Keratinocyte (primary cell): ENCODE data around the gene PGLYRP3. TPM values are rescaled to one million over a fixed set of nuclear protein-coding genes. Genes with fewer than 3 reads are reported as not detected.

Source experiments
- DNase-seq: peaks from one replicate; pipeline ENCODE4 v3.0.0-alpha.2; 2011; ENCODE audit warnings: low read depth, missing footprints, low spot score
- FAIRE-seq: peaks from 2 replicates; lab custom pipeline; 2011; peaks lifted over from hg19 to GRCh38; lab: Jason Lieb, UNC
- H2AFZ ChIP-seq: 2 replicates; pipeline ENCODE4 v1.6.0; 2012; ENCODE audit warnings: low read length, control low read depth, inconsistent platforms; ENCODE audit not compliant: control insufficient read depth
- H3K27ac ChIP-seq: 2 replicates; pipeline ENCODE4 v1.5.1; 2011; ENCODE audit warnings: low read length; ENCODE audit not compliant: control insufficient read depth, insufficient read depth
- H3K27me3 ChIP-seq: 3 replicates; pipeline ENCODE4 v1.6.0; 2011; ENCODE audit warnings: low read length; ENCODE audit not compliant: control insufficient read depth, insufficient read depth; ENCODE audit errors: extremely low read depth
- H3K36me3 ChIP-seq, 2 experiments: 2 replicates in 1 of 2; 3 replicates in 1 of 2; pipeline ENCODE4 v1.5.1; 2011; ENCODE audit warnings: low read length in 2 of 2, mild to moderate bottlenecking in 1 of 2; ENCODE audit not compliant: control insufficient read depth in 2 of 2, insufficient read depth in 2 of 2; ENCODE audit errors: extremely low read depth in 1 of 2
- H3K4me1 ChIP-seq: 3 replicates; pipeline ENCODE4 v1.5.1; 2011; ENCODE audit warnings: low read length; ENCODE audit not compliant: control insufficient read depth, insufficient read depth; ENCODE audit errors: extremely low read depth
- H3K4me2 ChIP-seq: 3 replicates; pipeline ENCODE4 v1.6.0; 2011; ENCODE audit warnings: low read depth, low read length; ENCODE audit not compliant: control insufficient read depth, insufficient read depth; ENCODE audit errors: extremely low read depth
- H3K4me3 ChIP-seq, 3 experiments: fragments of 200-600 bp in 1 of 3; sonication (generic) in 1 of 3; 2 replicates in 2 of 3; 3 replicates in 1 of 3; pipeline ENCODE4 v1.5.1; 2011 to 2016; ENCODE audit warnings: low read length in 3 of 3, mild to moderate bottlenecking in 3 of 3, control low read depth in 2 of 3, inconsistent platforms in 1 of 3, low read depth in 1 of 3, mixed read lengths in 1 of 3, mixed run types in 1 of 3, moderate library complexity in 1 of 3; ENCODE audit not compliant: control insufficient read depth in 2 of 3, insufficient read depth in 2 of 3; ENCODE audit errors: extremely low read depth in 1 of 3
- H3K79me2 ChIP-seq: 2 replicates; pipeline ENCODE4 v1.6.0; 2012; ENCODE audit warnings: low read length; ENCODE audit not compliant: control insufficient read depth, insufficient read depth
- H3K9ac ChIP-seq: 3 replicates; pipeline ENCODE4 v1.6.0; 2011; ENCODE audit warnings: low read length; ENCODE audit not compliant: control insufficient read depth, insufficient read depth; ENCODE audit errors: extremely low read depth
- H3K9me1 ChIP-seq: 3 replicates; pipeline ENCODE4 v1.6.0; 2011; ENCODE audit warnings: low read length; ENCODE audit not compliant: control insufficient read depth, insufficient read depth; ENCODE audit errors: extremely low read depth
- H3K9me3 ChIP-seq: 2 replicates; pipeline ENCODE4 v1.5.1; 2012; ENCODE audit warnings: low read depth, low read length; ENCODE audit not compliant: control insufficient read depth
- H4K20me1 ChIP-seq: 3 replicates; pipeline ENCODE4 v1.6.0; 2011; ENCODE audit warnings: low read length; ENCODE audit not compliant: control insufficient read depth, insufficient read depth; ENCODE audit errors: extremely low read depth
- EZH2 ChIP-seq: IDR thresholded peaks from one replicate; pipeline ENCODE4 v1.6.1; 2012; ENCODE audit warnings: inconsistent platforms, mild to moderate bottlenecking, low read length, moderate library complexity
- dilution Hi-C: fragments of 300-500 bp; cut with MboI; formaldehyde crosslinking; loops from one replicate; pipeline ENCODE4 v1.7.0; 2020; ENCODE audit warnings: low sequenced_read_pairs; ENCODE audit not compliant: extremely low pct_ligation_motif_present
- polyA plus RNA-seq, 5 experiments: library from polyadenylated mRNA; depleted of rRNA in 3 of 5; stranded (reverse) in 3 of 5; stranded (forward) in 1 of 5; unstranded in 1 of 5; fragments of >200 nt; gene quantifications; 1 replicate in 1 of 5; 2 replicates in 3 of 5; 3 replicates in 1 of 5; pipeline versions ENCODE4 v1.2.1 to v1.2.3, GENCODE V29; 2011 to 2012; ENCODE audit warnings: missing spikeins in 2 of 5, low read depth in 1 of 5, low replicate concordance in 1 of 5
- TF ChIP-seq, protein P1 (sequence below), 3 experiments: IDR thresholded peaks in 1 of 3; conservative IDR thresholded peaks in 1 of 3; optimal IDR thresholded peaks in 1 of 3; 2 replicates in 2 of 3; 3 replicates in 1 of 3; pipeline versions ENCODE3 to v1.5.1; 2011; ENCODE audit warnings: low read length in 3 of 3, mild to moderate bottlenecking in 3 of 3, moderate library complexity in 2 of 3, control low read depth in 1 of 3, inconsistent platforms in 1 of 3; ENCODE audit not compliant: insufficient read depth in 2 of 3; ENCODE audit errors: extremely low read depth in 1 of 3

PGLYRP3 gene
- polyA plus RNA-seq, 1 donor (not counting 4 experiments of a cell fraction or from before 2014, with no cell fraction given) = 0.93 TPM

DNA sequence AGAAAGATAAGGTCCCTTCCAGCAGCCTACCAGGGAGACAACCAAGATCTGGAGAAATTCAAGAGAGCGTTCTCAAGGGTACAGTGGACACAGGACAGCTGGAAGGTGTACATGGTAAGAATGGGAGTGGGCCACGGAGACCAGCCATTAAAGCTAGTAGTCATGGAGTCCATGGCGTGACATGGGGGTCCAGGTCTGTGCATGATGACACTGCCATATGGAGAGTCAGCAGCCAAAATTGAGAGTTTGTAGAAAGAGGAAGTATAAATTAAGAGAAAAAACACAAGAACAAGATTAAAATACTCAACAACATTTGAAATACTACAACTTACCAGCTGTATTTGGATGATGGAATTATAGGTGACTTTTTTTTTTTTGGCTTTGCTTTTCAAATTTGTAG lies 61.2 kb downstream of the PGLYRP3 start:
- no peak overlapping the region for H3K27ac ChIP-seq
- no peak for FAIRE-seq

DNA sequence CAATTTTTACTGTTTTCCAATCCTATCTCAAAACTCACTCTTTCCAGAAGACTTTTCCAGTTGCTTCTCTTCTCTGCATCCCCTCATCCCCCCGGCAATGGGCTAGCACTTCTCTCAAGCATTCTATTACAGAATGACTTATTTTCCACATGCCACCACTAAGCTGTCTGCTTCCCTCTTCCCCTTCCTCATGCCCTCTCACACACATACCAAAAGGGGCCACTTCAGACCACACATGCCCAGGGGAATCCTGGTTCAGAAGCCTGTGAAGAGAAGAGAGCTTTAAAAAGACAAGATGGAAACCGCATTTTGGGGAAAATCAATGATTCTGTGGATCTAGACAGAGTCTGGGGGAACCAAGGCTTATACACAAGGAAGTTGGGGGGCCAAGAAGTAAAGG lies 61.7 kb downstream of the PGLYRP3 start:
- DNase-seq (no peak), FAIRE-seq (no peak)
- H3K4me1 ChIP-seq = no peaks in the 10 kb centered on the region
- no peak overlapping the region for H3K4me2 ChIP-seq
- no peaks in the 10 kb centered on the region for H4K20me1 ChIP-seq
- peaks cover 4% of the 10 kb centered on the region for H3K27me3 ChIP-seq
- H3K27ac ChIP-seq = no peak overlapping the region
- dilution Hi-C loops = no loop called here
- H3K79me2 ChIP-seq = no peaks in the 10 kb centered on the region
- H3K9ac ChIP-seq = no peak overlapping the region
- no peaks in the 10 kb centered on the region for H3K9me3 ChIP-seq
- no peak for TF ChIP-seq EZH2
- TF ChIP-seq, protein P1, sequence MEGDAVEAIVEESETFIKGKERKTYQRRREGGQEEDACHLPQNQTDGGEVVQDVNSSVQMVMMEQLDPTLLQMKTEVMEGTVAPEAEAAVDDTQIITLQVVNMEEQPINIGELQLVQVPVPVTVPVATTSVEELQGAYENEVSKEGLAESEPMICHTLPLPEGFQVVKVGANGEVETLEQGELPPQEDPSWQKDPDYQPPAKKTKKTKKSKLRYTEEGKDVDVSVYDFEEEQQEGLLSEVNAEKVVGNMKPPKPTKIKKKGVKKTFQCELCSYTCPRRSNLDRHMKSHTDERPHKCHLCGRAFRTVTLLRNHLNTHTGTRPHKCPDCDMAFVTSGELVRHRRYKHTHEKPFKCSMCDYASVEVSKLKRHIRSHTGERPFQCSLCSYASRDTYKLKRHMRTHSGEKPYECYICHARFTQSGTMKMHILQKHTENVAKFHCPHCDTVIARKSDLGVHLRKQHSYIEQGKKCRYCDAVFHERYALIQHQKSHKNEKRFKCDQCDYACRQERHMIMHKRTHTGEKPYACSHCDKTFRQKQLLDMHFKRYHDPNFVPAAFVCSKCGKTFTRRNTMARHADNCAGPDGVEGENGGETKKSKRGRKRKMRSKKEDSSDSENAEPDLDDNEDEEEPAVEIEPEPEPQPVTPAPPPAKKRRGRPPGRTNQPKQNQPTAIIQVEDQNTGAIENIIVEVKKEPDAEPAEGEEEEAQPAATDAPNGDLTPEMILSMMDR (optimal IDR thresholded peaks at IDR 0.05 in 1 of 3, IDR thresholded peaks at IDR 0.05 in 1 of 3, conservative IDR thresholded peaks at IDR 0.05 in 1 of 3; ENCODE audit: extremely low read depth in 1 of 3, insufficient read depth in 2 of 3, low read length in 3 of 3) = no peak
- H2AFZ ChIP-seq = no peak overlapping the region
- no peak overlapping the region for H3K4me3 ChIP-seq
- H3K9me1 ChIP-seq = no peaks in the 10 kb centered on the region
- no peaks in the 10 kb centered on the region for H3K36me3 ChIP-seq

More for the DNA sequence above, 61.2 kb downstream of the PGLYRP3 start:
- Histone ChIP-seq H3K27me3 (peaks cover 4% of the 10 kb centered on the region), H3K4me1 (no peaks in the 10 kb centered on the region), H3K4me2 (no peak overlapping the region), H3K9me1 (no peaks in the 10 kb centered on the region), H3K79me2 (no peaks in the 10 kb centered on the region), H4K20me1 (no peaks in the 10 kb centered on the region), H2AFZ (no peak overlapping the region), H3K36me3 (no peaks in the 10 kb centered on the region), H3K9me3 (no peaks in the 10 kb centered on the region), H3K4me3 (no peak overlapping the region), H3K9ac (no peak overlapping the region)
- no peak for DNase-seq
- dilution Hi-C loops = no loop called here
- TF ChIP-seq, protein P1 (optimal IDR thresholded peaks at IDR 0.05 in 1 of 3, IDR thresholded peaks at IDR 0.05 in 1 of 3, conservative IDR thresholded peaks at IDR 0.05 in 1 of 3; ENCODE audit: extremely low read depth in 1 of 3, insufficient read depth in 2 of 3, low read length in 3 of 3) = no peak
- no peak for TF ChIP-seq EZH2
